ENCODE data around the gene DGKQ.

- no peak for TF ChIP-seq CTCF (conservative IDR thresholded peaks at IDR 0.05; ENCODE audit: low read depth, low read length)
- TF ChIP-seq EZH2 (IDR thresholded peaks at IDR 0.05; ENCODE audit: low read length, unreplicated experiment), result no peak
- TF ChIP-seq EZH2phosphoT487 (IDR thresholded peaks at IDR 0.05; ENCODE audit: borderline replicate concordance, low read length), result no peak
Observed at GRCh38 chr4:930028-930551, 43.3 kb downstream of the DGKQ start.

All from PC-3 (cell line).